CD4-positive, alpha-beta memory T cell (primary cell): Measurements from ENCODE around the gene RECQL5. TPM values are rescaled to one million over a fixed set of nuclear protein-coding genes. Genes with fewer than 3 reads are reported as not detected.

Experiments
- CTCF ChIA-PET: fragments of 350-600 bp; sonication (Branson Sonifier 250); formaldehyde crosslinking; loops from one replicate; lab custom pipeline; 2021; ENCODE audit warnings: inconsistent platforms; ENCODE audit not compliant: partially characterized antibody; lab: Charles Lee
- POLR2A ChIA-PET: fragments of 350-600 bp; sonication (Branson Sonifier 250); formaldehyde crosslinking; loops from one replicate; lab custom pipeline; 2021; ENCODE audit not compliant: partially characterized antibody; lab: Charles Lee
- DNase-seq, 5 donors: peaks; one replicate each; pipeline versions ENCODE4 v3.0.0 to v3.0.0-alpha.2; 2020 to 2022; ENCODE audit warnings: mixed read lengths in 1 of 5
- H3K27ac ChIP-seq: one replicate; pipeline ENCODE4 v1.7.0; 2013; ENCODE audit warnings: low read depth, low read length
- H3K27me3 ChIP-seq: 2 replicates; pipeline ENCODE4 v1.7.0; 2013; ENCODE audit warnings: mild to moderate bottlenecking, low read length, moderate library complexity; ENCODE audit not compliant: insufficient read depth
- H3K36me3 ChIP-seq: 2 replicates; pipeline ENCODE4 v1.7.0; 2013; ENCODE audit warnings: mild to moderate bottlenecking, low read length, moderate library complexity; ENCODE audit not compliant: insufficient read depth
- H3K4me1 ChIP-seq: 2 replicates; pipeline ENCODE4 v1.7.0; 2013; ENCODE audit warnings: mild to moderate bottlenecking, low read length, moderate library complexity; ENCODE audit not compliant: insufficient read depth
- H3K4me3 ChIP-seq, 2 donors: one replicate each; pipeline ENCODE4 v1.7.0; 2013; ENCODE audit warnings: low read length in 2 of 2, mild to moderate bottlenecking in 1 of 2
- H3K9me3 ChIP-seq, 2 donors: one replicate each; pipeline ENCODE4 v1.7.0; 2013; ENCODE audit warnings: low read length in 2 of 2, control low read depth in 1 of 2; ENCODE audit not compliant: control insufficient read depth in 1 of 2
- H3K27ac Mint-ChIP-seq, 7 donors: one replicate each; pipeline ENCODE4 v1.8.0; 2020 to 2021; ENCODE audit warnings: mixed read lengths in 7 of 7, mild to moderate bottlenecking in 6 of 7, inconsistent platforms in 3 of 7, moderate library complexity in 3 of 7
- H3K27me3 Mint-ChIP-seq, 2 donors: one replicate each; pipeline ENCODE4 v1.8.0; 2020 to 2021; ENCODE audit warnings: mixed read lengths in 2 of 2
- H3K36me3 Mint-ChIP-seq, 2 donors: one replicate each; pipeline ENCODE4 v1.8.0; 2020 to 2021; ENCODE audit warnings: mixed read lengths in 2 of 2, inconsistent platforms in 1 of 2, mild to moderate bottlenecking in 1 of 2
- H3K4me1 Mint-ChIP-seq, 4 donors: one replicate each; pipeline ENCODE4 v1.8.0; 2020 to 2021; ENCODE audit warnings: mixed read lengths in 4 of 4, mild to moderate bottlenecking in 1 of 4
- H3K4me3 Mint-ChIP-seq, 8 donors: one replicate each; pipeline ENCODE4 v1.8.0; 2020 to 2021; ENCODE audit warnings: mixed read lengths in 8 of 8, mild to moderate bottlenecking in 7 of 8, moderate library complexity in 6 of 8, inconsistent platforms in 3 of 8
- H3K9me3 Mint-ChIP-seq, 8 donors: one replicate each; pipeline ENCODE4 v1.8.0; 2020 to 2021; ENCODE audit warnings: mixed read lengths in 8 of 8, mild to moderate bottlenecking in 5 of 8, inconsistent platforms in 3 of 8, moderate library complexity in 1 of 8
- intact Hi-C: fragments of 100-400 bp; cut with micrococcal nuclease; formaldehyde crosslinking; loops from one replicate; pipeline ENCODE4 v1.15.1; 2023
- polyA plus RNA-seq, 2 donors: library from polyadenylated mRNA; unstranded; fragments of 300-500 nt; fragmentation: Illumina TruSeq; gene quantifications; one replicate each; pipeline ENCODE4 v1.2.3, GENCODE V29; 2021
- total RNA-seq, 2 experiments: library from RNA; stranded (reverse); gene quantifications; one replicate each; pipeline ENCODE4 v1.2.3, GENCODE V29; 2021

RECQL5 gene
- total and polyA plus RNA-seq, 4 experiments from 2014 or later = 6.4 to 59.1 (median 37.5) TPM

GRCh38 chr17:75631353-75631752 lies 35.6 kb downstream of the RECQL5 start:
- intact Hi-C loops = no loop called here
- POLR2A ChIA-PET = no interaction called here
- Histone ChIP-seq H3K27ac (no peak overlapping the region), H3K4me3 (no peak overlapping the region), H3K27me3 (no peaks in the 10 kb centered on the region), H3K36me3 (no peaks in the 10 kb centered on the region), H3K4me1 (peaks cover 13% of the 10 kb centered on the region), H3K9me3 (no peaks in the 10 kb centered on the region)
- no peak overlapping the region for H3K4me3 Mint-ChIP-seq
- no peaks in the 10 kb centered on the region for H3K27me3 Mint-ChIP-seq
- H3K4me1 Mint-ChIP-seq = peaks cover 2 to 13% (median 7%) of the 10 kb centered on the region in 4 donors
- peaks cover 0 to 4% of the 10 kb centered on the region in 2 donors for H3K36me3 Mint-ChIP-seq
- no peak for DNase-seq
- no peak overlapping the region for H3K27ac Mint-ChIP-seq
- H3K9me3 Mint-ChIP-seq = no peaks in the 10 kb centered on the region
- CTCF ChIA-PET = interaction anchor here (1.3 to 14.0 kb wide), 2 partner anchors 43 to 119 kb away, joined by 3 to 326 read pairs; no protein-coding TSS in a partner anchor

DNA sequence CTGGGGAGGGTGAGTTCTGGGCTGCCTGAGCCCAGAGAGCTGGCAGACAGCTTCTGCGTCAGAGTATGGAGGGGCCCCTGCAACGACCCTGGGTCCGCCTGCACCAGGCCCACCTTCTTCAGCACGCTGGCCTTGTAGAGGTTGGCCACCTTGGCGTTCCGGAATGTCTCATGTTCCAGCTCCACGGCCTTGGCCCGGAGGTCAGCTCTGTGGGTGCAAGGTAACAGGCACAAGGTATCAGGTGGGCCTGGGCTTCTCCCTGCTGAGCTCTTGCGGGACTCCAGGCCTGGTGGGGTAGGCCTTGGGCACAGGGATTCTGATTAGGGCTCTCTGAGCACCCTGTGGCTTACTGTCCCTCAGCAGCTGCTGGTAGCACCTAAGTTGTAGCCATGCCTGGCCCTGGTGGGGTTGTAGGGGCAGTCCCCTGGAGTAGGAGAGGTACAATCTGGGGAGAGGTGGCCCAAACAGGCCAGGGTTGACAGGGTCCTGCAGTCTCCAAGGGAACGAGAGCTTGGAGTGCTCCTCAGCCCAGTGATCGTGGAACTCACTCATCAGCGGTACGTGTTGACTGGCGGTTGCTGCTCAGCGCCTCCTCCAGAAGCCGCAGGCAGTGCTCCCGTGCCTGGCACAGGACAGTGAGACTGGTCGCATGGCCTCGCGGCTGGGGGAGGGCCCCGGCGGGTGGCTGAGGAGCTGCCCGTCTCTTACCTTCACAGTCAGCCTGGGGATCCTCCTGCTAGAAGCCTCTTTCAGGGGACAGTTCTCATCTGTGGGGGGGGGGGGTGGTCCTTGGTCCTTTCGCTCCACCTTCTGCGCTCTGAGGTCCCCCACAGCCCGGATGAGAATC lies 36.7 kb downstream of the RECQL5 start:
- Histone ChIP-seq H3K27me3 (no peaks in the 10 kb centered on the region), H3K27ac (no peak overlapping the region), H3K4me3 (no peak overlapping the region), H3K9me3 (no peaks in the 10 kb centered on the region), H3K36me3 (no peaks in the 10 kb centered on the region), H3K4me1 (peaks cover 13% of the 10 kb centered on the region)
- Mint-ChIP-seq H3K4me3 (no peak overlapping the region), H3K9me3 (no peaks in the 10 kb centered on the region), H3K27ac (no peak overlapping the region), H3K27me3 (no peaks in the 10 kb centered on the region), H3K36me3 (peaks cover 0 to 3% of the 10 kb centered on the region in 2 donors), H3K4me1 (peaks cover 2 to 13% (median 7%) of the 10 kb centered on the region in 4 donors)
- ChIA-PET CTCF (interaction anchor here (1.3 to 14.0 kb wide), 2 partner anchors 44 to 120 kb away, joined by 3 to 326 read pairs; no protein-coding TSS in a partner anchor), POLR2A (interaction anchor here (0.8 to 1.2 kb wide), 2 partner anchors 90 to 119 kb away, joined by 3 to 6 read pairs; no protein-coding TSS in a partner anchor)
- intact Hi-C loops = no loop called here
- no peak for DNase-seq

DNA sequence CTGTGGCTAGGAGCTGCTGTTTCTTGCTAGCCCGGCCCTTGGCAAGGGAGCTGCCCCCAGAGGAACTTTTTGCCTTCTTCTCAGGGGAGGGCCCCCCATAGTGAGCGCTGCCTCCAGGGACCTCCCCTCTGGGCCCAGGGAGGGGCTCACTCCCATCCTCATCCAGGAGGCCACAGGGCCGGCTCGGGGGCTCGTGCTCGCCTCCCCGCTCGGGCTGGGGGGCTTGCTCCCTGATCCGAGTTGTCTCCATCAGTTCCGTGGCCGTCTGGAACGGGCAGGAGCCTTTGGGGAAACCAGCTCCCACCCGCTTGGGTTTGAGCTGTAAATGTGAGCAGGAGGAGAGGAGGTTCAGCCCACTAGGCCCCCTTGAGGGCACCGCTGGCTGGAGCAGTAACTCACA lies 37.8 kb downstream of the RECQL5 start:
- ChIA-PET CTCF (interaction anchor here (14.0 kb wide), 1 partner anchor 121 kb away, joined by 326 read pairs; no protein-coding TSS in a partner anchor), POLR2A (interaction anchor here (0.8 to 1.2 kb wide), 2 partner anchors 120 to 125 kb away, joined by 3 to 6 read pairs; no protein-coding TSS in a partner anchor)
- Histone ChIP-seq H3K4me1 (peaks cover 13% of the 10 kb centered on the region), H3K27ac (no peak overlapping the region), H3K36me3 (no peaks in the 10 kb centered on the region), H3K27me3 (no peaks in the 10 kb centered on the region), H3K4me3 (no peak overlapping the region), H3K9me3 (no peaks in the 10 kb centered on the region)
- no peak for DNase-seq
- Mint-ChIP-seq H3K36me3 (peaks cover 0 to 3% of the 10 kb centered on the region in 2 donors), H3K27me3 (no peaks in the 10 kb centered on the region), H3K9me3 (no peaks in the 10 kb centered on the region), H3K4me3 (no peak overlapping the region), H3K27ac (no peak overlapping the region), H3K4me1 (peaks cover 2 to 13% (median 7%) of the 10 kb centered on the region in 4 donors)
- intact Hi-C loops = no loop called here

- intact Hi-C loops = no loop called here
Measured at GRCh38 chr17:75628425-75628824, 38.5 kb downstream of the RECQL5 start.

DNA sequence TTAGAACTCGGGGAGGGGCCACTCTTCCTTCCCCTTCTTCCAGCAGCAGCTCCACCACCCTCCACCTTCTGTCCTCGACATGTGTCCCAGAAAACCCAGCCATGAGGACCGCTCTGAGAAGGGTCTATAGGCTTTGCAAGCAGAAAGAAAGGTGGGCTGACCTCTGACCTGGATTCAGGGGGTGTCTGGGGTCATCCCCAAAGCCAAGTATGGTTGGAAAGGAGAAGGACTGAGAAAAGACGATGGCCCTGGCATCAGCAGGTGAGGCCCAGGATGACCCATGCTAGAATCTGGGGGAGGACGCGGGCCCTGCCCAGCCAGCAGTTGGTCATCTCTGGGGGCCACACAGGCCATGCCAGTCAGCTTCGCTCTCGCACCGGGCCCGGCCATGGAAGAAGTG lies 39.9 kb downstream of the RECQL5 start:
- no peaks in the 10 kb centered on the region for H3K4me1 Mint-ChIP-seq
- Histone ChIP-seq H3K9me3 (no peaks in the 10 kb centered on the region), H3K27ac (no peak overlapping the region), H3K4me1 (no peaks in the 10 kb centered on the region), H3K4me3 (no peak overlapping the region), H3K36me3 (no peaks in the 10 kb centered on the region), H3K27me3 (no peaks in the 10 kb centered on the region)
- ChIA-PET CTCF (interaction anchor here (0.6 to 14.0 kb wide), 3 partner anchors 25 to 123 kb away, joined by 3 to 326 read pairs (median 4); no protein-coding TSS in a partner anchor), POLR2A (no interaction called here)
- intact Hi-C loops = no loop called here
- no peak overlapping the region for H3K27ac Mint-ChIP-seq
- no peak for DNase-seq
- H3K4me3 Mint-ChIP-seq = no peak overlapping the region
- H3K36me3 Mint-ChIP-seq = peaks cover 0 to 3% of the 10 kb centered on the region in 2 donors
- no peaks in the 10 kb centered on the region for H3K27me3 Mint-ChIP-seq
- no peaks in the 10 kb centered on the region for H3K9me3 Mint-ChIP-seq

More at GRCh38 chr17:75628425-75628824, 38.5 kb downstream of the RECQL5 start:
- Histone ChIP-seq H3K36me3 (no peaks in the 10 kb centered on the region), H3K4me3 (no peak overlapping the region), H3K27me3 (no peaks in the 10 kb centered on the region), H3K4me1 (peaks cover 5% of the 10 kb centered on the region), H3K27ac (no peak overlapping the region), H3K9me3 (no peaks in the 10 kb centered on the region)
- CTCF ChIA-PET = interaction anchor here (14.0 kb wide), 1 partner anchor 122 kb away, joined by 326 read pairs; no protein-coding TSS in a partner anchor
- DNase-seq = no peak
- Mint-ChIP-seq H3K27me3 (no peaks in the 10 kb centered on the region), H3K36me3 (peaks cover 0 to 3% of the 10 kb centered on the region in 2 donors), H3K27ac (no peak overlapping the region), H3K4me1 (peaks cover 0 to 6% (median 2%) of the 10 kb centered on the region in 4 donors), H3K9me3 (no peaks in the 10 kb centered on the region), H3K4me3 (no peak overlapping the region)
- POLR2A ChIA-PET = interaction anchor here (0.8 kb wide), 1 partner anchor 126 kb away, joined by 3 read pairs; no protein-coding TSS in a partner anchor

GRCh38 chr17:75626496-75627038 lies 40.4 kb downstream of the RECQL5 start:
- H3K9me3 Mint-ChIP-seq = no peaks in the 10 kb centered on the region
- H3K4me3 Mint-ChIP-seq = no peak overlapping the region
- H3K9me3 ChIP-seq = no peaks in the 10 kb centered on the region
- H3K27ac ChIP-seq = no peak overlapping the region
- H3K27me3 Mint-ChIP-seq = no peaks in the 10 kb centered on the region
- ChIA-PET POLR2A (no interaction called here), CTCF (interaction anchor here (1.2 to 14.0 kb wide), 4 partner anchors 10 to 134 kb away, joined by 3 to 326 read pairs (median 4); no protein-coding TSS in a partner anchor)
- no peaks in the 10 kb centered on the region for H3K4me1 ChIP-seq
- H3K36me3 Mint-ChIP-seq = peaks cover 0 to 3% of the 10 kb centered on the region in 2 donors
- intact Hi-C loops = no loop called here
- no peak for DNase-seq
- H3K4me3 ChIP-seq = no peak overlapping the region
- no peak overlapping the region for H3K27ac Mint-ChIP-seq
- no peaks in the 10 kb centered on the region for H3K36me3 ChIP-seq
- no peaks in the 10 kb centered on the region for H3K4me1 Mint-ChIP-seq
- no peaks in the 10 kb centered on the region for H3K27me3 ChIP-seq
